GM23338 (cell line): ENCODE data around the gene TNRC18. TPM values are rescaled to one million over a fixed set of nuclear protein-coding genes. Genes with fewer than 3 reads are reported as not detected.

Experiments
- ATAC-seq: fragments of 200-7000 bp; cut with Tn5 transposase; 3 replicates; pipeline ENCODE4 v1.9.1; 2020
- DNase-seq: peaks from one replicate; pipeline ENCODE4 v3.0.0-alpha.2; 2015; ENCODE audit warnings: low spot score
- H2AFZ ChIP-seq: fragments of 200-600 bp; sonication (generic); 2 replicates; pipeline ENCODE4 v1.8.0; 2016; ENCODE audit warnings: antibody characterized with exemption, mild to moderate bottlenecking, moderate library complexity
- H3F3A ChIP-seq: fragments of 200-600 bp; sonication (generic); replicated peaks from 2 replicates; pipeline ENCODE4 v1.8.0; 2017; ENCODE audit warnings: antibody characterized with exemption, mixed run types, low read depth
- H3K27ac ChIP-seq: fragments of 200-600 bp; sonication (generic); 2 replicates; pipeline ENCODE4 v1.6.1; 2016; ENCODE audit warnings: low read depth
- H3K27me3 ChIP-seq: fragments of 200-600 bp; sonication (generic); 2 replicates; pipeline ENCODE4 v1.8.0; 2016; ENCODE audit warnings: mild to moderate bottlenecking, mixed run types, moderate library complexity; ENCODE audit not compliant: insufficient read depth
- H3K36me3 ChIP-seq: fragments of 200-600 bp; sonication (generic); 2 replicates; pipeline ENCODE4 v1.8.0; 2016; ENCODE audit warnings: mild to moderate bottlenecking; ENCODE audit not compliant: insufficient read depth
- H3K4me1 ChIP-seq: fragments of 200-600 bp; sonication (generic); 2 replicates; pipeline ENCODE4 v1.8.0; 2016; ENCODE audit warnings: mild to moderate bottlenecking, moderate library complexity; ENCODE audit not compliant: insufficient read depth
- H3K4me2 ChIP-seq: fragments of 200-600 bp; sonication (generic); 2 replicates; pipeline ENCODE4 v1.7.1; 2017; ENCODE audit warnings: mixed run types
- H3K4me3 ChIP-seq: fragments of 200-600 bp; sonication (generic); 2 replicates; pipeline ENCODE4 v1.6.1; 2016; ENCODE audit warnings: mixed run types
- H3K79me2 ChIP-seq: fragments of 200-600 bp; sonication (generic); replicated peaks from 2 replicates; pipeline ENCODE4 v1.8.0; 2017; ENCODE audit warnings: mild to moderate bottlenecking; ENCODE audit not compliant: insufficient read depth
- H3K9me2 ChIP-seq: fragments of 200-600 bp; sonication (generic); 2 replicates; pipeline ENCODE4 v1.8.0; 2017; ENCODE audit not compliant: insufficient read depth
- H4K20me1 ChIP-seq: fragments of 200-600 bp; sonication (generic); replicated peaks from 2 replicates; pipeline ENCODE4 v1.8.0; 2017; ENCODE audit warnings: mild to moderate bottlenecking; ENCODE audit not compliant: insufficient read depth
- H3K27ac Mint-ChIP-seq: 2 replicates; pipeline ENCODE4 v1.8.0; 2020; ENCODE audit warnings: inconsistent platforms, mild to moderate bottlenecking, moderate library complexity, mixed read lengths
- H3K27me3 Mint-ChIP-seq: 3 replicates; pipeline ENCODE4 v1.8.0; 2022; ENCODE audit warnings: low read depth, mild to moderate bottlenecking, moderate library complexity, mixed read lengths, inconsistent platforms; ENCODE audit not compliant: insufficient read depth, poor library complexity
- H3K36me3 Mint-ChIP-seq: 3 replicates; pipeline ENCODE4 v1.8.0; 2021; ENCODE audit warnings: low read depth, mild to moderate bottlenecking, inconsistent platforms, moderate library complexity, mixed read lengths
- H3K4me1 Mint-ChIP-seq: 3 replicates; pipeline ENCODE4 v1.8.0; 2020; ENCODE audit warnings: mild to moderate bottlenecking, inconsistent platforms, mixed read lengths
- H3K4me3 Mint-ChIP-seq: 3 replicates; pipeline ENCODE4 v1.8.0; 2021; ENCODE audit warnings: moderate library complexity, mild to moderate bottlenecking, inconsistent platforms, mixed read lengths
- H3K9me3 Mint-ChIP-seq: 3 replicates; pipeline ENCODE4 v1.8.0; 2020; ENCODE audit warnings: moderate library complexity, mild to moderate bottlenecking, inconsistent platforms, mixed read lengths
- CREB1 ChIP-seq: fragments of 250-450 bp; sonication (Bioruptor Pico); IDR thresholded peaks from 2 replicates; pipeline ENCODE4 v1.5.0; 2020; ENCODE audit warnings: low read depth, mild to moderate bottlenecking, moderate library complexity
- CTCF ChIP-seq, 2 experiments: fragments of 200-600 bp in 1 of 2; sonication (generic) in 1 of 2; conservative IDR thresholded peaks; 2 replicates each; pipeline versions ENCODE4 v1.5.1 to v1.6.1; 2016 to 2017; ENCODE audit warnings: antibody characterized with exemption in 2 of 2, low read depth in 2 of 2, mild to moderate bottlenecking in 2 of 2, moderate library complexity in 1 of 2
- ETS1 ChIP-seq: IDR thresholded peaks from 2 replicates; pipeline ENCODE4 v1.6.1; 2016; ENCODE audit warnings: antibody characterized with exemption
- EZH2 ChIP-seq: fragments of 200-600 bp; sonication (generic); IDR thresholded peaks from one replicate; pipeline ENCODE4 v1.8.0; 2017; ENCODE audit warnings: antibody characterized with exemption, mild to moderate bottlenecking, low read depth; ENCODE audit not compliant: unreplicated experiment
- JUNB ChIP-seq: IDR thresholded peaks from one replicate; pipeline ENCODE4 v1.6.1; 2016; ENCODE audit warnings: antibody characterized with exemption; ENCODE audit not compliant: unreplicated experiment
- NANOG ChIP-seq: IDR thresholded peaks from 2 replicates; pipeline ENCODE4 v1.6.1; 2016; ENCODE audit warnings: antibody characterized with exemption, borderline replicate concordance
- POLR2AphosphoS5 ChIP-seq: IDR thresholded peaks from 2 replicates; pipeline ENCODE4 v1.6.1; 2016; ENCODE audit warnings: antibody characterized with exemption, low read depth
- REST ChIP-seq: IDR thresholded peaks from one replicate; pipeline ENCODE4 v1.6.1; 2018; ENCODE audit warnings: antibody characterized with exemption; ENCODE audit not compliant: unreplicated experiment
- STAT1 ChIP-seq: IDR thresholded peaks from one replicate; pipeline ENCODE4 v1.6.1; 2016; ENCODE audit warnings: antibody characterized with exemption; ENCODE audit not compliant: unreplicated experiment
- ZNF114 ChIP-seq: fragments of 250-450 bp; sonication (Bioruptor Pico); IDR thresholded peaks from 2 replicates; pipeline ENCODE4 v1.5.0; 2020; ENCODE audit warnings: mild to moderate bottlenecking, moderate library complexity
- ZNF331 ChIP-seq: fragments of 250-450 bp; sonication (Bioruptor Pico); IDR thresholded peaks from 2 replicates; pipeline ENCODE4 v1.5.0; 2020; ENCODE audit warnings: low read depth, mild to moderate bottlenecking, moderate library complexity
- ZNF462 ChIP-seq: fragments of 250-450 bp; sonication (Bioruptor Pico); IDR thresholded peaks from 2 replicates; pipeline ENCODE4 v1.5.0; 2020; ENCODE audit warnings: mild to moderate bottlenecking, moderate library complexity
- polyA plus RNA-seq: library from polyadenylated mRNA; unstranded; fragments of >200 nt; fragmentation: Nextera tagmentation; extraction: Ambion mirVana; gene quantifications from 2 replicates; pipeline ENCODE4 v1.2.1, GENCODE V29; 2016
- total RNA-seq: library from RNA; depleted of rRNA; stranded (reverse); fragments of >200 nt; shearing (Covaris generic); gene quantifications from 2 replicates; pipeline ENCODE4 v1.2.3, GENCODE V29; 2014

Gene TNRC18
- total and polyA plus RNA-seq, 2 experiments from 2014 or later = 2.1 to 17.5 TPM

GRCh38 chr7:5291301-5291700, 132.3 kb downstream of the TNRC18 start:
- Histone ChIP-seq H3K27me3 (no peaks in the 10 kb centered on the region), H3K79me2 (no peaks in the 10 kb centered on the region), H3K27ac (no peak overlapping the region), H3K4me3 (no peak overlapping the region), H3K36me3 (no peaks in the 10 kb centered on the region), H3K4me2 (no peak overlapping the region), H3F3A (no peaks in the 10 kb centered on the region), H2AFZ (no peak overlapping the region), H4K20me1 (no peaks in the 10 kb centered on the region), H3K9me2 (no peaks in the 10 kb centered on the region), H3K4me1 (no peaks in the 10 kb centered on the region)
- Mint-ChIP-seq H3K4me3 (no peak overlapping the region), H3K27me3 (peaks cover 8% of the 10 kb centered on the region), H3K4me1 (peaks cover 5% of the 10 kb centered on the region; the same call in 1 of the 3 replicates), H3K9me3 (peaks cover 2% of the 10 kb centered on the region; the same call in 2 of the 3 replicates), H3K36me3 (peaks cover 17% of the 10 kb centered on the region; the same call in 2 of the 3 replicates), H3K27ac (no peak overlapping the region)
- no peak for DNase-seq
- no peak for ATAC-seq
- TF ChIP-seq CREB1 (no peak), EZH2 (no peak), NANOG (no peak), ETS1 (no peak), CTCF (conservative IDR thresholded peaks at IDR 0.05; ENCODE audit: low read depth in 2 of 2) (no peak), ZNF462 (CRISPR knock-in tag) (no peak), REST (no peak), ZNF331 (CRISPR knock-in tag) (no peak), STAT1 (no peak), POLR2AphosphoS5 (no peak), ZNF114 (no peak), JUNB (no peak)
